GM12873 (cell line): ENCODE data around the gene POU2AF1.

Experiments
- TF ChIP-seq, protein P1 (sequence below): IDR thresholded peaks from 2 replicates; pipeline ENCODE4 v1.5.1; 2012; ENCODE audit warnings: low read depth, mild to moderate bottlenecking, moderate library complexity, low read length, control low read depth; ENCODE audit not compliant: insufficient read depth; ENCODE audit errors: missing control alignments

POU2AF1 gene

DNA sequence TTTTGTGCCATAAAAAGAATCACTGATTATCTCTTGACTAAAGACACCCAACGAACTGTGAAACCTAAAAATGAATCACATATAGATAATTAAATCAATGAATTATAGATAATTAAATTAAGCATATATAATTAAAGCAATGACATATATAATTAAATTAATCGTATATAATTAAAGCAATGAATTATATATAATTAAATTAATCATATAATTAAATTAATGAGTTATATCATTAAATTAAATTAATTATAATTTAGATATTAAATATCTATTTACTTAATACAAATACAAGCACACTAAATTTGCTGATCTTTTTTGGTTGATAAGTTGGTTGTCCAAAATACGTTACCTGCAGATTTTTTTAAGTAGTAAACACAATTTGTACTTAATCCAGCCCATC is 30.9 kb downstream of the POU2AF1 start:
- TF ChIP-seq, protein P1, sequence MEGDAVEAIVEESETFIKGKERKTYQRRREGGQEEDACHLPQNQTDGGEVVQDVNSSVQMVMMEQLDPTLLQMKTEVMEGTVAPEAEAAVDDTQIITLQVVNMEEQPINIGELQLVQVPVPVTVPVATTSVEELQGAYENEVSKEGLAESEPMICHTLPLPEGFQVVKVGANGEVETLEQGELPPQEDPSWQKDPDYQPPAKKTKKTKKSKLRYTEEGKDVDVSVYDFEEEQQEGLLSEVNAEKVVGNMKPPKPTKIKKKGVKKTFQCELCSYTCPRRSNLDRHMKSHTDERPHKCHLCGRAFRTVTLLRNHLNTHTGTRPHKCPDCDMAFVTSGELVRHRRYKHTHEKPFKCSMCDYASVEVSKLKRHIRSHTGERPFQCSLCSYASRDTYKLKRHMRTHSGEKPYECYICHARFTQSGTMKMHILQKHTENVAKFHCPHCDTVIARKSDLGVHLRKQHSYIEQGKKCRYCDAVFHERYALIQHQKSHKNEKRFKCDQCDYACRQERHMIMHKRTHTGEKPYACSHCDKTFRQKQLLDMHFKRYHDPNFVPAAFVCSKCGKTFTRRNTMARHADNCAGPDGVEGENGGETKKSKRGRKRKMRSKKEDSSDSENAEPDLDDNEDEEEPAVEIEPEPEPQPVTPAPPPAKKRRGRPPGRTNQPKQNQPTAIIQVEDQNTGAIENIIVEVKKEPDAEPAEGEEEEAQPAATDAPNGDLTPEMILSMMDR, result no peak

DNA sequence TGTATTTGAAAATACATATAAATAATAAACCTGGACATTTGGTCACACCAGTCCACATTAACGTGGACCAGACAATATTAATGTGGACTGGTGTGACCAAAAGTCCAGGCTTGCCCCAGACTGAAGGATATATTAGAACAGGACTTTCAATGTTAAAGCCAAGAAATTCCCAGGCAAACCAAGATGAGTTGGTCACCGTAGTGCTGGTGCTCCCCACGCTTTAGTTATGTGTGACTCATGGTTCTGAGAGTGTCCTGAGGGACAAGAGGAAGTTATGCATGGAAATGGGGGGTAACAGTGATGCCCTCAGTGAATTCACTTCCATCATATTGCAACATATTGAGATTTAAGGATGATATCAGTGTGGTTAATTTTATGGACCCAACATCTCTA is 31.4 kb downstream of the POU2AF1 start:
- TF ChIP-seq, protein P1, result no peak

DNA sequence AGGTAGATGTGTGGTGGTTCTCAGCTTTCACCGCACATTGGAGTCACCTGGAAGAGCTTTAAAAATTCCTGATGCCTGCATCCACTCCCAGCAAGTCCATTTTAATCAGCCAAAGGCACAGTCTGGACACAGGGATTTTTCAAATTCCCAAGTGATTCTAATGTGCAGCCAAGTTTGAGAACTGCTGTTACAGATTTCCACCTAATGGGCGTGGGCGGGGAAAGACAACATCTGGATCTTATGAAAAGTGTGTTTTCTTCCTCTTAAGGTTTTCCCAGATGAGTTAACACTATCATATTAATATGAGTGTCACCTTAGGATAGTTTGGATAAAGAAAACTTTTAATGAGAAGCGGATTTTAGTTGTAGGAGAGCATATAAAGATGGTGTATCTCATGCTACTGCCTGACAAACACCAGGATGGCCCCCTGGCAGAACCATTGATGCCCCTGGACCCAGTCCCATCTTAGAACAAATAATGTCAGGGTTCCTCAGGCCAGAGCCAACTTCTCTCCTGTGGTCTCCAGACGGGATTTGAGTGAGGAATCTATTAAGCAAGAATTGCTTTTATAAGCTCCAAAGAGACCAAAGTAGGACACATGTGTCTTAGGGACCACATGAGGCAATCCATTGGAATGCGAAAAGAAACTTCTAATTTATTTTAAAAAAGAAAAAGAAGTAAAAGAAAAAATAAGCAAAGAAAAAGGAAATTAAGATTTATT is 31.9 kb downstream of the POU2AF1 start:
- TF ChIP-seq, protein P1, result no peak

DNA sequence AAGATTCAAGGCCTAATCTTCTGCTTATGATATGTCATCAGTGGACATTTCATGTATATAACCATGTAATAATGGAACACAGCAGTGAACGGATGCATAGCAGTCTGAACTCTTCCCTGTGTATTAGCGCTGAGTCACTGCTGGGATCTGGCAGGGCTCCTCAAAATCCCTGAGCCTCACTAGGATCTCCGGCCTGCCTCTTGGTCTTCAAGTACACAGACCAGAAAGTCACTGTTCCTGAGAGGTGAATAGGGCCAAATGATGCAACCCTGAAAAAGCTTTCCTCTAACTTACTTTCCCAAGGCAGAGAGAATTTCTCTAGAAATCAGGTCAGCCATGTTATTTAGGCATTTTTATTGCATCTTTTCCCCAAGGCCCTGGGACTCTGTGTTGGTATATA is 35.0 kb downstream of the POU2AF1 start:
- TF ChIP-seq, protein P1, result no peak

DNA sequence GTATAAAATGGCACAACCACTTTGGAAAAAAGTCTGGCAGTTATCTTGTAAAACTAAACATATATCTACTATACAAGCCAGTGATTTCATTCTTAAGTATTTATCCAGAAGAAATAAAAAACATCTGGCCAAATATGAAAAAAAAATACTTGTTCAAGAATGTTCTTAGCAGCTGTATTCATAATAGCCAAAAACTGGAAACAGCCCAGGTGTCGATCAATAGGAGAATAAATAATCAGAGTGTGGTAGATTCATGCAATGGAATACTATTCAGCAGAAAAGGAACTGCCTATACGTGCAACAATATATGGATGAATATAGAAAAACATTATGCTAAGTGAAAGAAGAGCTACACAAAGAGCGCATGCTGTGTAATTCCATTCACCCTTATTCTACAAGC is 36.7 kb downstream of the POU2AF1 start:
- TF ChIP-seq, protein P1, result no peak

DNA sequence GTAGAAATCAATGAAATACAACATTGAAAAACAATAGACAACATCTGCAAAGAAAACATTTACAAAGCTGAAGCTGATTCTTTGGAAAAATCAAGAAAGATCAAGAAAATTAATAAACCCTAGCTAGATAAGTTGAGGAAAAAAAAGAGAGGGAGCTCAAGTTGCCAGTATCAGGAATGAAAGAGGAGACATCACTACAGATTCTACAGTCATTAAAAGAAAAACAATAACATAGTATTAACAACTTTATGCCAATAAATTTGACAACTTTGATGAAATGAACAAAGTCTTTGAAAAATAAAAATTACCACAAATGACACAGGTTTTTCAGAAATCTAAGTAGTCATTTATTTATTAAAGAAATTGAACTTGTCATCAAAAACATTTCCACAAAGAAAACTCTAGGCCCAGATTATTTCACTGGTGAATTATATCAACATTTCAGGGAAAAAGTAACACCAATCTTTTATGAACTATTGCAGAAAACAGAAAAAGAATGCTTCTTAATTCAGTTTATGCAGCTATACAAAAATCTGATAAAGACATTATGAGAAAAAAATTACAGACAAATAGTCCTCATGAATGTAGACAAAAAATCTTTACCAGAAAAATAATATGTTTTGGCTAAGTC is 39.2 kb downstream of the POU2AF1 start:
- TF ChIP-seq, protein P1, result no peak

DNA sequence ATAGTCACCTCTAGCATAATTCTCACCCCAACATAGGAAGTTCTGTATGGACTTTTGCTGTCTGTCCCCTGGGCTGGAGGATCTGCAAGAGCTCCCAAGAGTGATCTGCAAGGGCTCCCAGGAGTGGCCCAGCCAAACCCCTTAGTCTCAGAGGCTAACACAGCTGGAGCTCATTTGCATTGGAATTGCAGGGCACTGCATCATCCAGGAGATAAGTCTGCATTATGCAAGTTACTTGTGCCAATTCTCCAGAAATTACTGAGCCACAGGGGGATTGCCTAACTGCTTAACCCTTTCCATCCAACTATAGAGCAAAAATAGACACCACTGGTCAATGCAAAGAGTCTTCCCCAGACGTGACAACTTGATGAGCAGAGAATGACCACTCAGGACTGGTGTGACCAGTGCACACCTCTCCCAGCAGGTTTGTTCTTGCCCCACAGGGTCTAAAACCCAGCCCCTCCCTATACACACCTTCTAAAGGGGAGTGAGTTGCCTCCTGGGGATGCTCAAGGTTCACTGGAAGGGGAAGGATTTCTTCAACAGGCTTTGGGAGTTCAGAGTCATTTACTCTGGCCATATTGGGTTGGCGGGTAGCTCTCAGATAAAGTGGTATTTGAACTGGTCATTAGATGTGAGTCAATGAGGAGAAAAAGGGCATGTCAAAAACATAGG is 42.4 kb downstream of the POU2AF1 start:
- TF ChIP-seq, protein P1, result no peak
